CD14-positive monocyte (primary cell): ENCODE measurements around the gene SUPT6H. TPM values are rescaled to one million over a fixed set of nuclear protein-coding genes. Genes with fewer than 3 reads are reported as not detected.
A peak's percentile ranks its signal among the peaks of the same experiment; 100 is the strongest.

Source experiments
- DNase-seq, 3 donors: peaks; one replicate each; pipeline ENCODE4 v3.0.0-alpha.2; 2011 to 2022
- H2AFZ ChIP-seq: 2 replicates; pipeline ENCODE4 v1.6.0; 2012; ENCODE audit warnings: mild to moderate bottlenecking, low read depth, low read length, inconsistent platforms; ENCODE audit not compliant: insufficient read depth, poor library complexity, severe bottlenecking
- H3K27ac ChIP-seq, 2 donors: 1 replicate in 1 of 2; 2 replicates in 1 of 2; pipeline ENCODE4 v1.5.1; 2012 to 2013; ENCODE audit warnings: low read length in 2 of 2, control low read depth in 1 of 2, inconsistent platforms in 1 of 2, low read depth in 1 of 2, mild to moderate bottlenecking in 1 of 2
- H3K27me3 ChIP-seq, 2 donors: one replicate each; pipeline versions ENCODE4 v1.6.0 to v1.6.1; 2011 to 2013; ENCODE audit warnings: low read length in 2 of 2; ENCODE audit not compliant: control insufficient read depth in 2 of 2, insufficient read depth in 2 of 2
- H3K36me3 ChIP-seq, 2 donors: replicated peaks in 1 of 2; 1 replicate in 1 of 2; 2 replicates in 1 of 2; pipeline versions ENCODE4 v1.5.1 to v1.6.1; 2012 to 2013; ENCODE audit warnings: low read length in 2 of 2, control low read depth in 1 of 2, inconsistent platforms in 1 of 2, mild to moderate bottlenecking in 1 of 2; ENCODE audit not compliant: insufficient read depth in 2 of 2, control insufficient read depth in 1 of 2
- H3K4me1 ChIP-seq, 2 donors: 1 replicate in 1 of 2; 2 replicates in 1 of 2; pipeline versions ENCODE4 v1.5.1 to v1.6.1; 2012 to 2013; ENCODE audit warnings: low read length in 2 of 2, control low read depth in 1 of 2, inconsistent platforms in 1 of 2, mild to moderate bottlenecking in 1 of 2, moderate library complexity in 1 of 2; ENCODE audit not compliant: insufficient read depth in 2 of 2, control insufficient read depth in 1 of 2
- H3K4me2 ChIP-seq: replicated peaks from 2 replicates; pipeline ENCODE3; 2012; ENCODE audit warnings: low read length, moderate library complexity, mild to moderate bottlenecking; ENCODE audit not compliant: poor library complexity, severe bottlenecking; ENCODE audit errors: extremely low read depth
- H3K4me3 ChIP-seq, 3 experiments: fragments of 200-600 bp in 1 of 3; sonication (generic) in 1 of 3; replicated peaks in 1 of 3; 1 replicate in 2 of 3; 2 replicates in 1 of 3; pipeline ENCODE4 v1.5.1; 2011 to 2013; ENCODE audit warnings: low read length in 3 of 3, mild to moderate bottlenecking in 3 of 3, control low read depth in 2 of 3, low read depth in 2 of 3, inconsistent platforms in 1 of 3, moderate library complexity in 1 of 3
- H3K79me2 ChIP-seq: 2 replicates; pipeline ENCODE4 v1.6.0; 2012; ENCODE audit warnings: mild to moderate bottlenecking, control low read depth, inconsistent platforms, low read length, moderate library complexity; ENCODE audit not compliant: insufficient read depth
- H3K9ac ChIP-seq: 2 replicates; pipeline ENCODE4 v1.6.0; 2017; ENCODE audit warnings: low read length, mild to moderate bottlenecking; ENCODE audit not compliant: insufficient read depth, poor library complexity, severe bottlenecking
- H3K9me3 ChIP-seq, 2 donors: replicated peaks in 1 of 2; 1 replicate in 1 of 2; 2 replicates in 1 of 2; pipeline versions ENCODE4 v1.5.1 to v1.6.1; 2012 to 2013; ENCODE audit warnings: low read length in 2 of 2, control low read depth in 1 of 2; ENCODE audit not compliant: control insufficient read depth in 1 of 2, insufficient read depth in 1 of 2
- H4K20me1 ChIP-seq: 2 replicates; pipeline ENCODE4 v1.6.0; 2012; ENCODE audit warnings: mild to moderate bottlenecking, low read length, control low read depth, moderate library complexity; ENCODE audit not compliant: insufficient read depth
- H3K27ac Mint-ChIP-seq, 7 donors: one replicate each; pipeline ENCODE4 v1.8.0; 2020; ENCODE audit warnings: mild to moderate bottlenecking in 7 of 7, mixed read lengths in 7 of 7, moderate library complexity in 6 of 7, inconsistent platforms in 2 of 7
- H3K27me3 Mint-ChIP-seq, 3 donors: one replicate each; pipeline ENCODE4 v1.8.0; 2021 to 2022; ENCODE audit warnings: low read depth in 3 of 3, mild to moderate bottlenecking in 3 of 3, mixed read lengths in 3 of 3, moderate library complexity in 3 of 3, inconsistent platforms in 1 of 3
- H3K36me3 Mint-ChIP-seq, 2 donors: one replicate each; pipeline ENCODE4 v1.8.0; 2020; ENCODE audit warnings: mixed read lengths in 2 of 2, inconsistent platforms in 1 of 2, mild to moderate bottlenecking in 1 of 2
- H3K4me1 Mint-ChIP-seq: one replicate; pipeline ENCODE4 v1.8.0; 2020; ENCODE audit warnings: mild to moderate bottlenecking, mixed read lengths
- H3K4me3 Mint-ChIP-seq, 2 donors: one replicate each; pipeline ENCODE4 v1.8.0; 2020; ENCODE audit warnings: mild to moderate bottlenecking in 2 of 2, mixed read lengths in 2 of 2, moderate library complexity in 1 of 2
- H3K9me3 Mint-ChIP-seq, 7 donors: one replicate each; pipeline ENCODE4 v1.8.0; 2020 to 2022; ENCODE audit warnings: mixed read lengths in 7 of 7, mild to moderate bottlenecking in 6 of 7, moderate library complexity in 6 of 7, inconsistent platforms in 2 of 7
- WGBS: methylation state at CpG from one replicate; pipeline ENCODE4 v1.1.5; 2013; ENCODE audit warnings: missing lambda C conversion rate; ENCODE audit not compliant: insufficient coverage; 5-methylcytosine and 5-hydroxymethylcytosine counted together
- intact Hi-C, 2 donors: fragments of 100-400 bp; cut with micrococcal nuclease; formaldehyde crosslinking; loops; one replicate each; pipeline versions ENCODE4 v1.15.0 to v1.15.1; 2023
- polyA plus RNA-seq, 3 donors: library from polyadenylated mRNA; depleted of rRNA in 1 of 3; unstranded in 2 of 3; stranded (reverse) in 1 of 3; fragments of 300-500 nt in 2 of 3; fragments of >200 nt in 1 of 3; fragmentation: Illumina TruSeq in 2 of 3; gene quantifications; 1 replicate in 2 of 3; 2 replicates in 1 of 3; pipeline ENCODE4 v1.2.3, GENCODE V29; 2012 to 2021
- TF ChIP-seq, protein P1 (sequence below): fragments of 200-600 bp; IDR thresholded peaks from one replicate; pipeline ENCODE4 v1.8.0; 2022; ENCODE audit warnings: antibody characterized with exemption, mild to moderate bottlenecking

Gene SUPT6H
- polyA plus RNA-seq, 3 donors, result 3.8 to 33.9 (median 7.8) TPM

DNA sequence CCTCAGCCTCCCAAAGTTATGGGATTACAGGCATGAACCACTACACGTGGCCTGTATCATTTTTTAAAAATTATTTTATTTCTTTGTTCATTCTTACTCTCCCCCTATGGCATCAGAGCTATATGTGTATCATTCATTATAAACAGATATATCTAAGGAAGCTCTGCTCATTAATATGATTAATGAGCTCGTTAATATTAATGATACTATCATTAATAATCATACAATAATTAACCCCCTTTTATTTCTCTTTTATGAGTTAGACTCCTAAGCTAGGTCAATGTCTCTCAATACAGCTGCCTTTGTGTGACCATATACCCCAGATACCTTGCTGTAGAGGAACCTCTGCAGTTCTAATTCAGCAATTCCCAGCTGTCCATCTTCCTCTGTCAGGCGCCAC is 43.5 kb upstream of the SUPT6H start:
- Histone ChIP-seq H3K27me3 (no peaks in the 10 kb centered on the region), H3K79me2 (no peaks in the 10 kb centered on the region), H3K36me3 (peaks cover 97 to 99% of the 10 kb centered on the region in 2 donors), H3K9ac (no peak overlapping the region), H4K20me1 (peaks cover 60% of the 10 kb centered on the region), H3K9me3 (no peaks in the 10 kb centered on the region), H3K4me3 (no peak overlapping the region), H2AFZ (no peak overlapping the region), H3K27ac (no peak overlapping the region), H3K4me2 (no peak overlapping the region), H3K4me1 (no peaks in the 10 kb centered on the region)
- WGBS, result no CpG with 5 or more reads among the region's 3 CpGs
- peaks cover 0 to 1% (median 0%) of the 10 kb centered on the region in 3 donors for H3K27me3 Mint-ChIP-seq
- H3K36me3 Mint-ChIP-seq, result peaks cover 93 to 99% of the 10 kb centered on the region in 2 donors
- H3K27ac Mint-ChIP-seq, result no peak overlapping the region
- no peaks in the 10 kb centered on the region for H3K9me3 Mint-ChIP-seq
- no peaks in the 10 kb centered on the region for H3K4me1 Mint-ChIP-seq
- intact Hi-C loops, result no loop called here
- TF ChIP-seq, protein P1, sequence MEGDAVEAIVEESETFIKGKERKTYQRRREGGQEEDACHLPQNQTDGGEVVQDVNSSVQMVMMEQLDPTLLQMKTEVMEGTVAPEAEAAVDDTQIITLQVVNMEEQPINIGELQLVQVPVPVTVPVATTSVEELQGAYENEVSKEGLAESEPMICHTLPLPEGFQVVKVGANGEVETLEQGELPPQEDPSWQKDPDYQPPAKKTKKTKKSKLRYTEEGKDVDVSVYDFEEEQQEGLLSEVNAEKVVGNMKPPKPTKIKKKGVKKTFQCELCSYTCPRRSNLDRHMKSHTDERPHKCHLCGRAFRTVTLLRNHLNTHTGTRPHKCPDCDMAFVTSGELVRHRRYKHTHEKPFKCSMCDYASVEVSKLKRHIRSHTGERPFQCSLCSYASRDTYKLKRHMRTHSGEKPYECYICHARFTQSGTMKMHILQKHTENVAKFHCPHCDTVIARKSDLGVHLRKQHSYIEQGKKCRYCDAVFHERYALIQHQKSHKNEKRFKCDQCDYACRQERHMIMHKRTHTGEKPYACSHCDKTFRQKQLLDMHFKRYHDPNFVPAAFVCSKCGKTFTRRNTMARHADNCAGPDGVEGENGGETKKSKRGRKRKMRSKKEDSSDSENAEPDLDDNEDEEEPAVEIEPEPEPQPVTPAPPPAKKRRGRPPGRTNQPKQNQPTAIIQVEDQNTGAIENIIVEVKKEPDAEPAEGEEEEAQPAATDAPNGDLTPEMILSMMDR, result no peak
- no peak overlapping the region for H3K4me3 Mint-ChIP-seq
- DNase-seq, result no peak

DNA sequence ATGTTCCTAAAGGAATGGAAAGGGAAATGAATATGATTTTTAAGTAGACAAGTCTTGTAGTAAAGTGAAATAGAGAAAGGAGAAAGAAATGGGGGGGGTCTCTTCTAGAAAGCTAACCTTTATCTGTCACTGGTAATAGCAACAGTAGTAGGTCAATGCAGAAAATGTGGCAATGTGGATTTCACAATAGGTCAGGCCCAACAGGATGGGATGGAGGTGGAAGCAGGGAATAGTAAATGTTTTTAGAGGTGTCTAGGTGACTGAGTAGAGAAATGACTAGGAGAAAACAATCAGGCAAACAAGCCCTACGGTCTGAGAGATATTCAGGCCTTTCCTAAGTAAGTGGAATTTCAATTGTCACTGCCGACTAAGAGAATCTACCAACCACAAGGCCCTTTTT is 42.0 kb upstream of the SUPT6H start:
- Histone ChIP-seq H3K4me1 (no peaks in the 10 kb centered on the region), H3K4me2 (no peak overlapping the region), H3K27ac (no peak overlapping the region), H3K9me3 (no peaks in the 10 kb centered on the region), H2AFZ (no peak overlapping the region), H4K20me1 (peaks cover 59% of the 10 kb centered on the region), H3K27me3 (no peaks in the 10 kb centered on the region), H3K36me3 (peaks cover 98 to 100% of the 10 kb centered on the region in 2 donors), H3K9ac (no peak overlapping the region), H3K79me2 (no peaks in the 10 kb centered on the region), H3K4me3 (no peak overlapping the region)
- no peak for DNase-seq
- Mint-ChIP-seq H3K9me3 (no peaks in the 10 kb centered on the region), H3K27me3 (peaks cover 0 to 1% (median 0%) of the 10 kb centered on the region in 3 donors), H3K27ac (peak overlapping the region in 1 of 7 donors; percentile 25), H3K4me3 (no peak overlapping the region), H3K4me1 (no peaks in the 10 kb centered on the region), H3K36me3 (peaks cover 93 to 98% of the 10 kb centered on the region in 2 donors)
- TF ChIP-seq, protein P1, result no peak
- WGBS, result 100% methylated on average over 2 of the region's 2 CpGs
- intact Hi-C loops, result no loop called here
